ENCODE data around the gene DGKB. TPM values are rescaled to one million over a fixed set of nuclear protein-coding genes. Genes with fewer than 3 reads are reported as not detected.
A peak's percentile ranks its signal among the peaks of the same experiment; 100 is the strongest.

Gene DGKB
- polyA plus RNA-seq, 4 donors = 0.19 to 0.31 TPM; not detected in 2

DNA sequence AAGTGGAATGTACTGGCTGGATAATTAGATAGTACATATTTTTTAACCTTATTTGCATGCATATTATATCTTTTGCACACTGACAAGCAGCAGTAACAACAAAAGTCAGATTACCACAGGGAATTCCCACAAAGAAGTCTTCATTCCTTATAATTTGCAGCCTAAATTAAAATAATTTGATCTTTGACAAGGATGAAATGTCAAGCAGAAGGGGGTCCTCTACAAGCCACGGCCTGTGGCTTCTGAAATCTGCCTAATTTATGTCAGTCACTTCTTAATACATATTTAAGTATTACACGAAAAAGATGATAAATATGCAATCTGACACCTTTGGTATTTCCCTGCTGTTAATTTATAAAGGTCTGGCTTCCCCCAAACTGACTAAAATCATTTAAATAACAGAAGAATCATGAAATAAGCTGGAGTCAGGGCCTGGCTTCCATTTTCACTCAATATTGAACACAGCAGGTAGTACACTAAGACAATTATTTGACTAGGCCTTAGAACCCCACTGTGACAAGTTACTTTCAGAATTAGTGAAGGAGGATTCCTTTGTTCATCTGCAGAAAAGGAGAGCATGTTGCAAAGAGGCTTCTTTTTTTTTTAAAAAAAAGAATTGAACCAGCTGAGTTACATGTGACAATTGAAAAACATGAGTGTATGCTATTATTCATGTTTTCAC, 562.0 kb downstream of the DGKB start:
- FAIRE-seq (no peak), DNase-seq (no peak)
- no peaks in the 10 kb centered on the region for H3K36me3 ChIP-seq (ENCODE audit: control insufficient read depth in 3 of 3, insufficient read depth in 2 of 3, low read depth in 1 of 3, low read length in 3 of 3)
- H3K27me3 ChIP-seq (ENCODE audit: control insufficient read depth in 3 of 3, insufficient read depth in 3 of 3, low read length in 3 of 3) = no peaks in the 10 kb centered on the region
- no peak overlapping the region for H3K27ac ChIP-seq (ENCODE audit: low read depth in 1 of 3, low read length in 2 of 3)
- no peak overlapping the region for H3K4me3 ChIP-seq (ENCODE audit: low read depth in 1 of 3, low read length in 3 of 3)
- H3K9me3 ChIP-seq (ENCODE audit: control insufficient read depth in 2 of 2, insufficient read depth in 1 of 2, low read depth in 1 of 2, low read length in 1 of 2) = no peaks in the 10 kb centered on the region
- peaks cover 0 to 4% (median 0%) of the 10 kb centered on the region in 3 donors for H3K4me1 ChIP-seq (ENCODE audit: control insufficient read depth in 3 of 3, insufficient read depth in 2 of 3, low read depth in 1 of 3, low read length in 2 of 3)
- WGBS, 3 donors = 46 to 51% (median 49%) methylated on average over 2 of the region's 2 CpGs

DNA sequence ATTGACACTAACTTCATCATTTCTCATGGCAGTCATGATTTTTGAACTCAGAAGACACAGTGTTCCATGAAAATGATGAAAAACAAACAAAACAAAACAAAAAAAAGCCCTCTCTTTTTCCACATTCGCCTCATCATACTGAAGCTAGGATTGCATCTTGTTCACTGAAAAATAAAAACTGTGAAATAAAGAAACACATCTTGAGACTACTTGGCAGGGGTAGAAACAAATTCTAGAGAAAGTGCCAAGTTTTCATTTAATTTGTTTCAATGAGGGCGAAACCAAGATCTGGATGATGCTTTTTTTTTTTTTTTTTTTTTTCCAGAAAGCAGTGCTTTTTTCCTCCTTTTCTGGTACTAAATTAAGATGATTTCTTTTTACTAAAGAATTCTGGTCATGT, 562.7 kb downstream of the DGKB start:
- DNase-seq (no peak), FAIRE-seq (no peak)
- Histone ChIP-seq H3K27me3 (ENCODE audit: control insufficient read depth in 3 of 3, insufficient read depth in 3 of 3, low read length in 3 of 3) (no peaks in the 10 kb centered on the region), H3K4me1 (ENCODE audit: control insufficient read depth in 3 of 3, insufficient read depth in 2 of 3, low read depth in 1 of 3, low read length in 2 of 3) (peaks cover 0 to 4% (median 0%) of the 10 kb centered on the region in 3 donors), H3K9me3 (ENCODE audit: control insufficient read depth in 2 of 2, insufficient read depth in 1 of 2, low read depth in 1 of 2, low read length in 1 of 2) (no peaks in the 10 kb centered on the region), H3K27ac (ENCODE audit: low read depth in 1 of 3, low read length in 2 of 3) (no peak overlapping the region), H3K36me3 (ENCODE audit: control insufficient read depth in 3 of 3, insufficient read depth in 2 of 3, low read depth in 1 of 3, low read length in 3 of 3) (no peaks in the 10 kb centered on the region), H3K4me3 (ENCODE audit: low read depth in 1 of 3, low read length in 3 of 3) (no peak overlapping the region)
- 74 to 89% (median 85%) methylated on average over 2 of the region's 2 CpGs for WGBS, 3 donors

GRCh38 chr7:14336256-14336655, 566.3 kb downstream of the DGKB start:
- Histone ChIP-seq H3K9me3 (ENCODE audit: control insufficient read depth in 2 of 2, insufficient read depth in 1 of 2, low read depth in 1 of 2, low read length in 1 of 2) (no peaks in the 10 kb centered on the region), H3K27ac (ENCODE audit: low read depth in 1 of 3, low read length in 2 of 3) (no peak overlapping the region), H3K4me3 (ENCODE audit: low read depth in 1 of 3, low read length in 3 of 3) (no peak overlapping the region), H3K27me3 (ENCODE audit: control insufficient read depth in 3 of 3, insufficient read depth in 3 of 3, low read length in 3 of 3) (no peaks in the 10 kb centered on the region), H3K36me3 (ENCODE audit: control insufficient read depth in 3 of 3, insufficient read depth in 2 of 3, low read depth in 1 of 3, low read length in 3 of 3) (no peaks in the 10 kb centered on the region), H3K4me1 (ENCODE audit: control insufficient read depth in 3 of 3, insufficient read depth in 2 of 3, low read depth in 1 of 3, low read length in 2 of 3) (peaks cover 0 to 4% (median 0%) of the 10 kb centered on the region in 3 donors)
- no peak for FAIRE-seq
- 91 to 100% (median 94%) methylated on average over 1 of the region's 1 CpG for WGBS, 3 donors
- DNase-seq = peak in 1 of 2 donors; percentile 19

DNA sequence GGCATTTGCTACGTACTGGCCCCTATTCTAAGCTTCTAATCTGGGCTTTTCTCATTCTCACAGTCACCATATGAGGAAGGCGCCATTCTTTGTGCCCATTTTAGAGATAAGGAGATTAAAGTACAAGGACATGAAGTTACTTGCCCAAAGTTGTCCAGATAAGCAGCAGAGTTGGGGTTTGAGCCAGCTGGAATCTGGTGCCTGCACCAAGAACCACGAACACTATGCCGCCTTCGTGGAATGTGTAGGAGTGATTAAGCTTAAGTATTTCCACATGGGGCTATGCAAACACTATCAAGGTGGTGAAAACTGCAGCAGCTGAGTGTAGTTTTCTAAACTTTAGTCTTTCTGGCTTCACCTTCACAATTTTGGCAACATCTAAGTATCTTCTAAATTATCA, 570.4 kb downstream of the DGKB start:
- FAIRE-seq = no peak
- Histone ChIP-seq H3K9me3 (ENCODE audit: control insufficient read depth in 2 of 2, insufficient read depth in 1 of 2, low read depth in 1 of 2, low read length in 1 of 2) (no peaks in the 10 kb centered on the region), H3K4me3 (ENCODE audit: low read depth in 1 of 3, low read length in 3 of 3) (no peak overlapping the region), H3K4me1 (ENCODE audit: control insufficient read depth in 3 of 3, insufficient read depth in 2 of 3, low read depth in 1 of 3, low read length in 2 of 3) (peaks cover 0 to 4% (median 0%) of the 10 kb centered on the region in 3 donors), H3K27ac (ENCODE audit: low read depth in 1 of 3, low read length in 2 of 3) (no peak overlapping the region), H3K27me3 (ENCODE audit: control insufficient read depth in 3 of 3, insufficient read depth in 3 of 3, low read length in 3 of 3) (no peaks in the 10 kb centered on the region), H3K36me3 (ENCODE audit: control insufficient read depth in 3 of 3, insufficient read depth in 2 of 3, low read depth in 1 of 3, low read length in 3 of 3) (no peaks in the 10 kb centered on the region)
- 22 to 71% (median 33%) methylated on average over 5 of the region's 5 CpGs for WGBS, 3 donors
- DNase-seq = no peak

GRCh38 chr7:14324767-14325166, 577.8 kb downstream of the DGKB start:
- DNase-seq (no peak), FAIRE-seq (no peak)
- Histone ChIP-seq H3K36me3 (ENCODE audit: control insufficient read depth in 3 of 3, insufficient read depth in 2 of 3, low read depth in 1 of 3, low read length in 3 of 3) (no peaks in the 10 kb centered on the region), H3K9me3 (ENCODE audit: control insufficient read depth in 2 of 2, insufficient read depth in 1 of 2, low read depth in 1 of 2, low read length in 1 of 2) (peaks cover 0 to 2% of the 10 kb centered on the region in 2 donors), H3K27me3 (ENCODE audit: control insufficient read depth in 3 of 3, insufficient read depth in 3 of 3, low read length in 3 of 3) (no peaks in the 10 kb centered on the region), H3K4me1 (ENCODE audit: control insufficient read depth in 3 of 3, insufficient read depth in 2 of 3, low read depth in 1 of 3, low read length in 2 of 3) (no peaks in the 10 kb centered on the region), H3K4me3 (ENCODE audit: low read depth in 1 of 3, low read length in 3 of 3) (no peak overlapping the region), H3K27ac (ENCODE audit: low read depth in 1 of 3, low read length in 2 of 3) (no peak overlapping the region)
- 17 to 36% (median 25%) methylated on average over 3 of the region's 3 CpGs for WGBS, 3 donors

- DNase-seq = no peak
- Histone ChIP-seq H3K36me3 (ENCODE audit: control insufficient read depth in 3 of 3, insufficient read depth in 2 of 3, low read depth in 1 of 3, low read length in 3 of 3) (no peaks in the 10 kb centered on the region), H3K4me3 (ENCODE audit: low read depth in 1 of 3, low read length in 3 of 3) (no peak overlapping the region), H3K4me1 (ENCODE audit: control insufficient read depth in 3 of 3, insufficient read depth in 2 of 3, low read depth in 1 of 3, low read length in 2 of 3) (no peaks in the 10 kb centered on the region), H3K27ac (ENCODE audit: low read depth in 1 of 3, low read length in 2 of 3) (no peak overlapping the region), H3K9me3 (ENCODE audit: control insufficient read depth in 2 of 2, insufficient read depth in 1 of 2, low read depth in 1 of 2, low read length in 1 of 2) (peaks cover 0 to 2% of the 10 kb centered on the region in 2 donors), H3K27me3 (ENCODE audit: control insufficient read depth in 3 of 3, insufficient read depth in 3 of 3, low read length in 3 of 3) (no peaks in the 10 kb centered on the region)
- 88 to 96% (median 95%) methylated on average over 2 of the region's 2 CpGs for WGBS, 3 donors
- no peak for FAIRE-seq
Measured at GRCh38 chr7:14322724-14323123, 579.8 kb downstream of the DGKB start.

DNA sequence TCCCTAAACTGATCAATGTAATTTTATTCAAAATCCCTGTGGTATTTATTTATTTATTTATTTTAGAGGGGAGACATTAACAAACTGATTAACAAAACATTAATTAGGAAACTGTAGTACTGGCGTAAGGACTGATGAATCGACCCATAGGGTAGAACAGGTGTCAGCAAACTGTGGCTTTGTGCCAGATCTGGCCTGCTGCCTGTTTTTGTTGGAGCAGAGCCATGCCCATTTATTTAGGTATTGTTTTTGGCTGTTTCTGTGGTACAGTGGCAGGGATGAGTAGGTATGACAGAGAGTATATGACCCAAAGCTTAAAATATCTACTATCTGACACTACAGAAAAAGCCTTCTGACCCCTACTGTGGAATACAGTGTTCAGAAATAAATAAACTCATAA, 580.6 kb downstream of the DGKB start:
- no peak for FAIRE-seq
- H3K36me3 ChIP-seq (ENCODE audit: control insufficient read depth in 3 of 3, insufficient read depth in 2 of 3, low read depth in 1 of 3, low read length in 3 of 3) = no peaks in the 10 kb centered on the region
- H3K27ac ChIP-seq (ENCODE audit: low read depth in 1 of 3, low read length in 2 of 3) = no peak overlapping the region
- DNase-seq = no peak
- no peak overlapping the region for H3K4me3 ChIP-seq (ENCODE audit: low read depth in 1 of 3, low read length in 3 of 3)
- no peaks in the 10 kb centered on the region for H3K4me1 ChIP-seq (ENCODE audit: control insufficient read depth in 3 of 3, insufficient read depth in 2 of 3, low read depth in 1 of 3, low read length in 2 of 3)
- no peaks in the 10 kb centered on the region for H3K27me3 ChIP-seq (ENCODE audit: control insufficient read depth in 3 of 3, insufficient read depth in 3 of 3, low read length in 3 of 3)
- WGBS, 3 donors = 17 to 64% (median 31%) methylated on average over 2 of the region's 2 CpGs
- H3K9me3 ChIP-seq (ENCODE audit: control insufficient read depth in 2 of 2, insufficient read depth in 1 of 2, low read depth in 1 of 2, low read length in 1 of 2) = peaks cover 0 to 2% of the 10 kb centered on the region in 2 donors

DNA sequence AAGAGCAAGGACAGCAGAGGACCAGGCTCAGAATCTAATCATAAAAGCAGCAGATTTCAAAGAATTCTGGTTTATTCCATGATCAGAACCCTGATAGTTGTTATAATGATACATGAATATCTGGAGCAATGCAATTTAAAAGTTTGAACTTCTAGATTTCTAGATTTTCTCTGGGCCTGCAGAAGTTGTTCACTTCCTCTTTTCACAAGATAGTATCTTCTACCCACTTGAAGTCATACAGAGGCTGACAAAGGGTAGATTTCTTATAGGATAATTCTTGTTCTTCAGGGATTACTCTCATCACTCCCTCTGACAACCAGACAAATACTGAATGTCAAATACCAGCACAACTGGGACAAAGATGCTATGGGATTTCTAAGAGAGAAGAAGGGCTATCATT, 593.1 kb downstream of the DGKB start:
- Histone ChIP-seq H3K4me1 (ENCODE audit: control insufficient read depth in 3 of 3, insufficient read depth in 2 of 3, low read depth in 1 of 3, low read length in 2 of 3) (no peaks in the 10 kb centered on the region), H3K27ac (ENCODE audit: low read depth in 1 of 3, low read length in 2 of 3) (no peak overlapping the region), H3K4me3 (ENCODE audit: low read depth in 1 of 3, low read length in 3 of 3) (no peak overlapping the region), H3K27me3 (ENCODE audit: control insufficient read depth in 3 of 3, insufficient read depth in 3 of 3, low read length in 3 of 3) (no peaks in the 10 kb centered on the region), H3K36me3 (ENCODE audit: control insufficient read depth in 3 of 3, insufficient read depth in 2 of 3, low read depth in 1 of 3, low read length in 3 of 3) (no peaks in the 10 kb centered on the region), H3K9me3 (ENCODE audit: control insufficient read depth in 2 of 2, insufficient read depth in 1 of 2, low read depth in 1 of 2, low read length in 1 of 2) (no peaks in the 10 kb centered on the region)
- DNase-seq (no peak), FAIRE-seq (no peak)

- no peak for DNase-seq
- H3K4me1 ChIP-seq (ENCODE audit: control insufficient read depth in 3 of 3, insufficient read depth in 2 of 3, low read depth in 1 of 3, low read length in 2 of 3) = no peaks in the 10 kb centered on the region
Measured at GRCh38 chr7:14305233-14305866, 597.2 kb downstream of the DGKB start.

More at GRCh38 chr7:14305233-14305866, 597.2 kb downstream of the DGKB start:
- FAIRE-seq = no peak
- Histone ChIP-seq H3K36me3 (ENCODE audit: control insufficient read depth in 3 of 3, insufficient read depth in 2 of 3, low read depth in 1 of 3, low read length in 3 of 3) (no peaks in the 10 kb centered on the region), H3K4me3 (ENCODE audit: low read depth in 1 of 3, low read length in 3 of 3) (no peak overlapping the region), H3K9me3 (ENCODE audit: control insufficient read depth in 2 of 2, insufficient read depth in 1 of 2, low read depth in 1 of 2, low read length in 1 of 2) (no peaks in the 10 kb centered on the region), H3K27ac (ENCODE audit: low read depth in 1 of 3, low read length in 2 of 3) (no peak overlapping the region), H3K27me3 (ENCODE audit: control insufficient read depth in 3 of 3, insufficient read depth in 3 of 3, low read length in 3 of 3) (no peaks in the 10 kb centered on the region)
- 74 to 79% (median 79%) methylated on average over 4 of the region's 4 CpGs for WGBS, 3 donors
